GM12878 (cell line): Measurements from ENCODE around the gene FIZ1. TPM values are rescaled to one million over a fixed set of nuclear protein-coding genes. Genes with fewer than 3 reads are reported as not detected.

Experiments
- ATAC-seq: fragments of 200-7000 bp; cut with Tn5 transposase; 3 replicates; pipeline ENCODE4 v1.9.1; 2020; ENCODE audit warnings: mild to moderate bottlenecking, moderate library complexity
- BruUV-seq: library from RNA; stranded (reverse); fragments of 400-500 nt; replicated peaks from 2 replicates; lab custom pipeline; 2021; lab: Mats Ljungman, UMichigan
- CTCF ChIA-PET: fragments of 300-600 bp; sonication (Branson Sonifier 250); formaldehyde crosslinking; extraction: SDS; loops from one replicate; lab custom pipeline; 2021; ENCODE audit warnings: inconsistent platforms; lab: Yijun Ruan, JAX
- POLR2A ChIA-PET: fragments of 350-600 bp; formaldehyde crosslinking; extraction: SDS; loops from one replicate; lab custom pipeline; 2021; ENCODE audit warnings: inconsistent platforms; lab: Charles Lee
- RAD21 ChIA-PET: fragments of 300-600 bp; sonication (Branson Sonifier 250); formaldehyde crosslinking; loops from one replicate; lab custom pipeline; 2023; ENCODE audit warnings: antibody characterized with exemption; ENCODE audit not compliant: unreplicated experiment; lab: Charles Lee
- SMC1A ChIA-PET: fragments of 300-600 bp; sonication (Branson Sonifier 250); formaldehyde crosslinking; loops from one replicate; lab custom pipeline; 2023; ENCODE audit not compliant: unreplicated experiment, uncharacterized antibody; lab: Charles Lee
- DNase-seq: peaks from one replicate; pipeline ENCODE4 v3.0.0-alpha.2; 2011; ENCODE audit warnings: low read depth, low spot score
- FAIRE-seq: peaks from 3 replicates; lab custom pipeline; 2011; peaks lifted over from hg19 to GRCh38; lab: Jason Lieb, UNC
- H2AFZ ChIP-seq: 2 replicates; pipeline ENCODE4 v1.6.0; 2011; ENCODE audit warnings: low read depth, low read length, control low read depth; ENCODE audit not compliant: control insufficient read depth
- H3K27ac ChIP-seq: 2 replicates; pipeline ENCODE4 v1.5.1; 2011; ENCODE audit warnings: control low read depth; ENCODE audit not compliant: control insufficient read depth, insufficient read depth
- H3K27me3 ChIP-seq, 2 experiments: replicated peaks in 1 of 2; 2 replicates each; pipeline versions ENCODE4 v1.6.0 to v1.6.1; 2011; ENCODE audit warnings: low read length in 1 of 2; ENCODE audit not compliant: control insufficient read depth in 2 of 2, insufficient read depth in 2 of 2
- H3K36me3 ChIP-seq, 2 experiments: 2 replicates each; pipeline ENCODE4 v1.5.1; 2011; ENCODE audit warnings: low read length in 1 of 2; ENCODE audit not compliant: control insufficient read depth in 2 of 2, insufficient read depth in 2 of 2
- H3K4me1 ChIP-seq: 2 replicates; pipeline ENCODE4 v1.6.1; 2011; ENCODE audit warnings: mild to moderate bottlenecking, low read length, moderate library complexity, mixed read lengths; ENCODE audit not compliant: control insufficient read depth, insufficient read depth
- H3K4me2 ChIP-seq: 2 replicates; pipeline ENCODE4 v1.6.0; 2011; ENCODE audit warnings: control low read depth; ENCODE audit not compliant: control insufficient read depth, insufficient read depth
- H3K4me3 ChIP-seq: fragments of 200-600 bp; sonication (generic); 2 replicates; pipeline ENCODE4 v1.5.1; 2016
- H3K79me2 ChIP-seq: 2 replicates; pipeline ENCODE4 v1.6.0; 2011; ENCODE audit warnings: low read length; ENCODE audit not compliant: control insufficient read depth, insufficient read depth
- H3K9ac ChIP-seq: 2 replicates; pipeline ENCODE4 v1.8.0; 2011; ENCODE audit warnings: low read length, control low read depth, mixed read lengths; ENCODE audit not compliant: control insufficient read depth, insufficient read depth
- H3K9me3 ChIP-seq: replicated peaks from 3 replicates; pipeline ENCODE4 v1.5.1; 2011; ENCODE audit warnings: mild to moderate bottlenecking, low read length; ENCODE audit not compliant: control insufficient read depth, insufficient read depth
- H4K20me1 ChIP-seq: 2 replicates; pipeline ENCODE4 v1.6.0; 2011; ENCODE audit not compliant: control insufficient read depth, insufficient read depth
- BMI1 ChIP-seq: fragments of 450-650 bp; IDR thresholded peaks from 2 replicates; pipeline ENCODE4 v1.6.1; 2016; ENCODE audit warnings: mild to moderate bottlenecking, moderate library complexity, borderline replicate concordance
- CBX3 ChIP-seq: fragments of 200-600 bp; sonication (generic); IDR thresholded peaks from 2 replicates; pipeline ENCODE4 v1.6.1; 2016; ENCODE audit warnings: low read depth, borderline replicate concordance
- CEBPZ ChIP-seq: fragments of 150-350 bp; IDR thresholded peaks from 2 replicates; pipeline ENCODE4 v1.6.1; 2016; ENCODE audit warnings: low read depth, low read length
- MTA2 ChIP-seq: fragments of 450-650 bp; IDR thresholded peaks from 2 replicates; pipeline ENCODE4 v1.6.1; 2016; ENCODE audit warnings: low read depth, mild to moderate bottlenecking, moderate library complexity
- NFIC ChIP-seq: IDR thresholded peaks from 2 replicates; pipeline ENCODE4 v1.6.1; 2012; ENCODE audit warnings: low read depth, mild to moderate bottlenecking, inconsistent platforms, low read length, moderate library complexity
- NFYB ChIP-seq: IDR thresholded peaks from 2 replicates; pipeline ENCODE4 v1.6.1; 2011; ENCODE audit warnings: low read depth, mild to moderate bottlenecking, low read length, improper control_type of control experiment, moderate library complexity; ENCODE audit not compliant: insufficient read depth
- RB1 ChIP-seq: fragments of 450-650 bp; formaldehyde crosslinking; IDR thresholded peaks from 2 replicates; pipeline ENCODE4 v1.6.1; 2017; ENCODE audit warnings: mild to moderate bottlenecking, borderline replicate concordance
- SIX5 ChIP-seq: IDR thresholded peaks from 2 replicates; pipeline ENCODE4 v1.6.1; 2011; ENCODE audit warnings: mild to moderate bottlenecking, low read depth, low read length, moderate library complexity; ENCODE audit not compliant: severe bottlenecking
- SMAD1 ChIP-seq: fragments of 450-650 bp; IDR thresholded peaks from 2 replicates; pipeline ENCODE4 v1.6.1; 2018; ENCODE audit warnings: mild to moderate bottlenecking, low read depth; ENCODE audit not compliant: partially characterized antibody
- SP1 ChIP-seq: IDR thresholded peaks from one replicate; pipeline ENCODE4 v1.6.1; 2011; ENCODE audit warnings: low read depth, low read length
- SUPT20H ChIP-seq: IDR thresholded peaks from 2 replicates; pipeline ENCODE4 v1.6.1; 2011; ENCODE audit warnings: low read depth, mild to moderate bottlenecking, low read length, moderate library complexity, borderline replicate concordance; ENCODE audit not compliant: control insufficient read depth
- USF1 ChIP-seq: IDR thresholded peaks from 2 replicates; pipeline ENCODE4 v1.6.1; 2011; ENCODE audit warnings: borderline replicate concordance, low read depth, mild to moderate bottlenecking, moderate library complexity, mixed read lengths, low read length; ENCODE audit not compliant: insufficient read depth; ENCODE audit errors: extremely low read length
- ZNF592 ChIP-seq: fragments of 450-650 bp; IDR thresholded peaks from 2 replicates; pipeline ENCODE4 v1.6.1; 2017; ENCODE audit warnings: mild to moderate bottlenecking, moderate library complexity
- ZZZ3 ChIP-seq: IDR thresholded peaks from 2 replicates; pipeline ENCODE4 v1.6.1; 2011; ENCODE audit warnings: low read depth; ENCODE audit not compliant: control insufficient read depth, insufficient read length
- WGBS: methylation state at CpG from one replicate; pipeline ENCODE4 v1.1.6; 2016; ENCODE audit warnings: low lambda C conversion rate; ENCODE audit not compliant: insufficient replicate concordance, insufficient coverage; ENCODE audit errors: missing lambda C conversion rate; 5-methylcytosine and 5-hydroxymethylcytosine counted together
- in situ Hi-C: fragments of 300-500 bp; cut with MboI; formaldehyde crosslinking; loops from 9 replicates; pipeline ENCODE4 v1.14.3; 2018; ENCODE audit warnings: mixed read lengths
- intact Hi-C: fragments of 100-400 bp; cut with micrococcal nuclease; formaldehyde crosslinking; loops from one replicate; pipeline ENCODE4 v1.14.2; 2022; ENCODE audit not compliant: unreplicated experiment
- polyA plus RNA-seq, 11 experiments: library from polyadenylated mRNA; depleted of rRNA in 4 of 11; unstranded in 6 of 11; stranded (reverse) in 5 of 11; fragments of >200 nt; fragmentation: Nextera tagmentation in 4 of 11; fragmentation: Illumina TruSeq in 1 of 11; extraction: Ambion mirVana in 4 of 11; extraction: Trizol in 1 of 11; gene quantifications; 1 replicate in 1 of 11; 2 replicates in 10 of 11; pipeline versions ENCODE4 v1.2.1 to v1.2.3, GENCODE V29; 2011 to 2016; ENCODE audit warnings: inconsistent platforms in 2 of 11, missing spikeins in 2 of 11, low read depth in 1 of 11
- total RNA-seq, 4 experiments: library from RNA; depleted of rRNA in 3 of 4; stranded (reverse); fragments of >200 nt in 3 of 4; fragmentation: Illumina TruSeq in 1 of 4; extraction: Trizol in 1 of 4; gene quantifications; 2 replicates each; pipeline versions ENCODE4 v1.2.1 to v1.2.3, GENCODE V29; 2013 to 2021
- TF ChIP-seq, protein P1 (sequence below): fragments of 450-650 bp; IDR thresholded peaks from 2 replicates; pipeline ENCODE4 v1.6.1; 2016; ENCODE audit warnings: mild to moderate bottlenecking

FIZ1 gene
- total and polyA plus RNA-seq, 10 of the 15 experiments (the other 5 are each of a cell fraction or from before 2014, with no cell fraction given), result 0.60 to 16.8 (median 4.2) TPM

DNA sequence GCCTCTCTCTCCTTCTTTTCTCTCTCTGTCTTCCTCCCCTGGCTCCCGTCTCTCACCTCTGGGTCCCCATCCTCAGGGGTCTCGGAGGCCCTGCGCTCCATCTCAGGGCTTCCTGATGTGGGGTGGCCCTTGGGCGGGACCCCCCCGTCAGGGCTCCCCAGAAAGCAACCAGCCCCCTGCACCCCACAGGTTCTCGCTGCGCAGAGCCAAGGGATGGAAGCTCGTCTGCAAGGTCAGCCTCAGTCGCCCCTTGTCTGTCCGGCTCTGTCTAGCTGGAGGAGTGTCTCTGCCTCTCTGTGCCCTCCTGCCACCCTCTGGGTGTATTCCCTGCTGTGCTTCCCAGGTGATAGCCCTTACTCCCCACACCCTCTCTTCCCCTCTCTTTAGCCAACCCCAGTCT lies 53.9 kb downstream of the FIZ1 start, which contains the start of gene SBK3:
TSS of gene SBK3 (minus strand) at position 101 of the 400 bp plus-strand sequence. CDS start at position 101, 0 bp downstream.
- H3K27ac ChIP-seq, result no peak within 1 kb of the TSS
- TF ChIP-seq CBX3, result no peak
- TF ChIP-seq CEBPZ, result no peak
- no peak for TF ChIP-seq SIX5
- no peak for TF ChIP-seq NFIC
- TF ChIP-seq USF1, result no peak
- TF ChIP-seq MTA2, result no peak
- no peak for TF ChIP-seq BMI1
- TF ChIP-seq, protein P1, sequence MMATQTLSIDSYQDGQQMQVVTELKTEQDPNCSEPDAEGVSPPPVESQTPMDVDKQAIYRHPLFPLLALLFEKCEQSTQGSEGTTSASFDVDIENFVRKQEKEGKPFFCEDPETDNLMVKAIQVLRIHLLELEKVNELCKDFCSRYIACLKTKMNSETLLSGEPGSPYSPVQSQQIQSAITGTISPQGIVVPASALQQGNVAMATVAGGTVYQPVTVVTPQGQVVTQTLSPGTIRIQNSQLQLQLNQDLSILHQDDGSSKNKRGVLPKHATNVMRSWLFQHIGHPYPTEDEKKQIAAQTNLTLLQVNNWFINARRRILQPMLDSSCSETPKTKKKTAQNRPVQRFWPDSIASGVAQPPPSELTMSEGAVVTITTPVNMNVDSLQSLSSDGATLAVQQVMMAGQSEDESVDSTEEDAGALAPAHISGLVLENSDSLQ, result no peak
- no peak for TF ChIP-seq ZNF592
- TF ChIP-seq ZZZ3, result no peak
- TF ChIP-seq NFYB, result no peak
- no peak for TF ChIP-seq SUPT20H
- TF ChIP-seq SP1, result no peak
- TF ChIP-seq RB1, result no peak
- no peak for TF ChIP-seq SMAD1

More for the DNA sequence above, 53.9 kb downstream of the FIZ1 start, which contains the start of gene SBK3:
- Histone ChIP-seq H2AFZ (no peak within 1 kb of the TSS), H3K4me3 (no peak within 1 kb of the TSS), H3K79me2 (no peaks in the 10 kb centered on the region), H3K27me3 (peaks cover 1 to 7% of the 10 kb centered on the region in 2 experiments; a peak in 3 of 4 replicates), H3K9ac (no peak within 1 kb of the TSS), H3K36me3 (no peaks in the 10 kb centered on the region), H4K20me1 (no peaks in the 10 kb centered on the region), H3K4me1 (no peaks in the 10 kb centered on the region), H3K4me2 (no peak within 1 kb of the TSS), H3K9me3 (no peaks in the 10 kb centered on the region)
- no peak for DNase-seq
- WGBS, result 26% methylated on average over 10 of the region's 10 CpGs
- in situ Hi-C loops (no loop called here), intact Hi-C loops (no loop called here)
- ChIA-PET SMC1A (no interaction called here), POLR2A (no interaction called here), RAD21 (no interaction called here), CTCF (no interaction called here)
- no peak for FAIRE-seq
- ATAC-seq, result no peak
- no TSS peak for BruUV-seq
